NOMO-1 (cell line): Measurements from ENCODE around the gene RNH1.
"Not testable (repeated sequence)": the region's sequence is repeated elsewhere in the genome, so short reads cannot be mapped to it uniquely, and the experiment has no call there.

Experiments used
- DNase-seq, 2 experiments: peaks; one replicate each; lab custom pipeline; 2025; ENCODE audit not compliant: unreplicated experiment in 2 of 2; lab: John Stamatoyannopoulos, UW

Gene RNH1

GRCh38 chr11:520428-521176, 13.6 kb upstream of the RNH1 start:
- no peak for DNase-seq

GRCh38 chr11:518463-519202, 11.6 kb upstream of the RNH1 start:
- no peak for DNase-seq

- not testable (repeated sequence) for DNase-seq
Measured at GRCh38 chr11:516918-517685, 10.1 kb upstream of the RNH1 start.

- DNase-seq: no peak
Measured at GRCh38 chr11:516400-516799, 9.4 kb upstream of the RNH1 start.

GRCh38 chr11:515131-515530, 8.1 kb upstream of the RNH1 start:
- no peak for DNase-seq

GRCh38 chr11:514606-515005, 7.6 kb upstream of the RNH1 start:
- peak in 1 of 2 experiments; percentile 35 for DNase-seq

- DNase-seq: peak; percentile 30 to 32
Measured at GRCh38 chr11:512761-513595, 5.9 kb upstream of the RNH1 start.

GRCh38 chr11:508956-509355, 1.9 kb upstream of the RNH1 start:
- no peak for DNase-seq

- DNase-seq: no peak
Measured at GRCh38 chr11:507727-508515, 879 bp upstream of the RNH1 start.

- peak; percentile 89 to 95 for DNase-seq
Measured at GRCh38 chr11:506238-506994, 626 bp downstream of the RNH1 start.

GRCh38 chr11:504994-505344, 2.1 kb downstream of the RNH1 start:
- no peak for DNase-seq

GRCh38 chr11:504053-504993, 2.7 kb downstream of the RNH1 start:
- DNase-seq: peak; percentile 50 to 59

GRCh38 chr11:503179-503981, 3.7 kb downstream of the RNH1 start:
- DNase-seq: peak; percentile 92 to 94

- DNase-seq: no peak
Measured at GRCh38 chr11:502288-503178, 4.5 kb downstream of the RNH1 start.

GRCh38 chr11:501683-502287, 5.3 kb downstream of the RNH1 start:
- no peak for DNase-seq
